Measurements from ENCODE around the gene HLA-E. TPM values are rescaled to one million over a fixed set of nuclear protein-coding genes. Genes with fewer than 3 reads are reported as not detected.
A peak's percentile ranks its signal among the peaks of the same experiment; 100 is the strongest.
"Not testable (repeated sequence)": the region's sequence is repeated elsewhere in the genome, so short reads cannot be mapped to it uniquely, and the experiment has no call there.

Gene HLA-E
- total RNA-seq, 1 donor from 2014 or later: 1,028 TPM

GRCh38 chr6:30481211-30481964 is 7.9 kb upstream of the HLA-E start:
- TF ChIP-seq, protein P1, sequence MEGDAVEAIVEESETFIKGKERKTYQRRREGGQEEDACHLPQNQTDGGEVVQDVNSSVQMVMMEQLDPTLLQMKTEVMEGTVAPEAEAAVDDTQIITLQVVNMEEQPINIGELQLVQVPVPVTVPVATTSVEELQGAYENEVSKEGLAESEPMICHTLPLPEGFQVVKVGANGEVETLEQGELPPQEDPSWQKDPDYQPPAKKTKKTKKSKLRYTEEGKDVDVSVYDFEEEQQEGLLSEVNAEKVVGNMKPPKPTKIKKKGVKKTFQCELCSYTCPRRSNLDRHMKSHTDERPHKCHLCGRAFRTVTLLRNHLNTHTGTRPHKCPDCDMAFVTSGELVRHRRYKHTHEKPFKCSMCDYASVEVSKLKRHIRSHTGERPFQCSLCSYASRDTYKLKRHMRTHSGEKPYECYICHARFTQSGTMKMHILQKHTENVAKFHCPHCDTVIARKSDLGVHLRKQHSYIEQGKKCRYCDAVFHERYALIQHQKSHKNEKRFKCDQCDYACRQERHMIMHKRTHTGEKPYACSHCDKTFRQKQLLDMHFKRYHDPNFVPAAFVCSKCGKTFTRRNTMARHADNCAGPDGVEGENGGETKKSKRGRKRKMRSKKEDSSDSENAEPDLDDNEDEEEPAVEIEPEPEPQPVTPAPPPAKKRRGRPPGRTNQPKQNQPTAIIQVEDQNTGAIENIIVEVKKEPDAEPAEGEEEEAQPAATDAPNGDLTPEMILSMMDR (IDR thresholded peaks at IDR 0.05): no peak
- Histone ChIP-seq H3K9me3 (no peaks in the 10 kb centered on the region), H3K27me3 (peaks cover 54% of the 10 kb centered on the region), H3K36me3 (no peaks in the 10 kb centered on the region), H3K4me3 (no peak overlapping the region), H3K27ac (no peak overlapping the region), H3K4me1 (peaks cover 7% of the 10 kb centered on the region)
- intact Hi-C loops (cut with DNase I): loop anchor here (5.0 kb wide), 2 partner anchors 61 to 121 kb away; no protein-coding TSS in a partner anchor
- ATAC-seq (peak; percentile 15), DNase-seq (no peak)

GRCh38 chr6:30481965-30482644 is 7.2 kb upstream of the HLA-E start:
- not testable (repeated sequence) for H3K36me3 ChIP-seq, H3K9me3 ChIP-seq, H3K27ac ChIP-seq, H3K4me3 ChIP-seq, H3K4me1 ChIP-seq
- H3K27me3 ChIP-seq: peaks cover 47% of the 10 kb centered on the region
- DNase-seq (peak; percentile 88), ATAC-seq (peak; percentile 96)
- TF ChIP-seq, protein P1 (IDR thresholded peaks at IDR 0.05): peak; percentile 75
- intact Hi-C loops (cut with DNase I): loop anchor here (5.0 kb wide), 2 partner anchors 60 to 120 kb away; no protein-coding TSS in a partner anchor

DNA sequence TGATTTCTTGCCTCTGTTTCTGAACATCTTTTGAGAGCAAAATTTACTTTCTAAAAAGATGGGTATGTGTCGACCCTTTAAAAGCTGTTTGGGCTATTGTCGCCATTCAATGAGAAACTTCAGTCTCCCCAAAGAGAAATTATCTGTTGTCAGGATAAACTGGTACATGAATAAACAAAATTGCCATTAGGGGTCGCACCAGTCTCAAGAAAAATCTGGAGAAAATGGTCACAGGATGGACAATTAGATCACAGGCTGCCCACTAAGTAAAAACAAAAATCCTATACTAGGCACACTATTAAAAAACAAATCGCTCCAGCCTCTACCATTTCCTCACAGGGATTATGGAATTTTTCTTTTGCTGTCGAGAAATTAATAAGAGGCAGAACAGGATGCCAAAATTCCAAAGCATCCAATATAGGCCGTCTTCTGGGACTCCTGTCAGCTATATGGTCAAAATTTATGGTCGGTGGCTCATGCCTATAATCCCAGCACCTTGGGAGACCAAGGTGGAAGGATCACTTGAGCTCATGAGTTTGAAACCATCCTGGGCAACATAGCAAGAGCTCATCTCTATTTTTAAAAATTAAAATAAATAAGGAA is 5.5 kb upstream of the HLA-E start:
- Histone ChIP-seq H3K27me3 (peaks cover 32% of the 10 kb centered on the region), H3K4me1 (peaks cover 7% of the 10 kb centered on the region), H3K36me3 (no peaks in the 10 kb centered on the region), H3K27ac (no peak overlapping the region), H3K9me3 (no peaks in the 10 kb centered on the region), H3K4me3 (no peak overlapping the region)
- DNase-seq (no peak), ATAC-seq (peak; percentile 63)
- TF ChIP-seq, protein P1 (IDR thresholded peaks at IDR 0.05): peak; percentile 64
- intact Hi-C loops (cut with DNase I): loop anchor here (5.0 kb wide), 2 partner anchors 59 to 119 kb away; no protein-coding TSS in a partner anchor

GRCh38 chr6:30485236-30485635 is 4.1 kb upstream of the HLA-E start:
- TF ChIP-seq, protein P1 (IDR thresholded peaks at IDR 0.05): no peak
- intact Hi-C loops (cut with DNase I): no loop called here
- peaks cover 1% of the 10 kb centered on the region for H3K36me3 ChIP-seq

GRCh38 chr6:30487926-30488325 is 1.4 kb upstream of the HLA-E start:
- TF ChIP-seq, protein P1 (IDR thresholded peaks at IDR 0.05): no peak
- intact Hi-C loops (cut with DNase I): no loop called here

More at GRCh38 chr6:30485236-30485635, 4.1 kb upstream of the HLA-E start:
- peaks cover 18% of the 10 kb centered on the region for H3K27me3 ChIP-seq
- no peak overlapping the region for H3K4me3 ChIP-seq
- no peak for ATAC-seq
- no peak overlapping the region for H3K27ac ChIP-seq
- peaks cover 8% of the 10 kb centered on the region for H3K4me1 ChIP-seq
- H3K9me3 ChIP-seq: no peaks in the 10 kb centered on the region
- DNase-seq: no peak

GRCh38 chr6:30488697-30489080 is 620 bp upstream of the HLA-E start:
- intact Hi-C loops (cut with DNase I): not testable (repeated sequence)

More at GRCh38 chr6:30487926-30488325, 1.4 kb upstream of the HLA-E start:
- Histone ChIP-seq H3K27ac (no peak overlapping the region), H3K9me3 (no peaks in the 10 kb centered on the region), H3K4me3 (no peak overlapping the region), H3K27me3 (no peaks in the 10 kb centered on the region), H3K36me3 (peaks cover 28% of the 10 kb centered on the region), H3K4me1 (peaks cover 26% of the 10 kb centered on the region)
- DNase-seq (no peak), ATAC-seq (no peak)

More at GRCh38 chr6:30488697-30489080, 620 bp upstream of the HLA-E start:
- H3K27me3 ChIP-seq, H3K9me3 ChIP-seq, ATAC-seq, DNase-seq: not testable (repeated sequence)
- H3K4me3 ChIP-seq: peak overlapping the region; percentile 93
- H3K36me3 ChIP-seq: peaks cover 36% of the 10 kb centered on the region
- peak overlapping the region; percentile 97 for H3K27ac ChIP-seq
- H3K4me1 ChIP-seq: peaks cover 27% of the 10 kb centered on the region

Measured in upper lobe of right lung (tissue), 1 donor.